Activated gamma-delta T cell treated with Interleukin-2 at 50 U/mL for 16 hours (primary cell): ENCODE data around the gene ANXA4.
"Not testable (repeated sequence)": the region's sequence is repeated elsewhere in the genome, so short reads cannot be mapped to it uniquely, and the experiment has no call there.

Experiments
- DNase-seq: peaks from one replicate; pipeline ENCODE4 v3.0.0-alpha.2; 2020

Gene ANXA4

DNA sequence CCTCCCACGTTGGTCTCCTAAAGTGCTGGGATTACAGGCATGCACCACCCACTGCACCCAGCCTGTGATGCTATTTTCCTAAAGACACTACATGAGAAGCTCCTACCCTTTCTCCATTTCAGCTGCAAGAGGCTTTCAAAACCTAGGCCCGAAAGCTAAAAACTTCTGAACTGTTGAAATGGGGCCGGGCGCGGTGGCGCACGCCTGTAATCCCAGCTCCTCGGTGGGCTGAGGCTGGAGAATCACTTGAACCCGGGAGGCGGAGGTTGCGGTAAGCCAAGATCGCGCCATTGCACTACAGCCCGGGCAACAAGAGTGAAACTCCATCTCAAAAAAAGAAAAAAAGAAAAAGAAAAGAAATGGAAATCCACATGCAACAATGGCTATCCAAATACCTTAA lies 18.1 kb upstream of the ANXA4 start:
- DNase-seq, result no peak

DNA sequence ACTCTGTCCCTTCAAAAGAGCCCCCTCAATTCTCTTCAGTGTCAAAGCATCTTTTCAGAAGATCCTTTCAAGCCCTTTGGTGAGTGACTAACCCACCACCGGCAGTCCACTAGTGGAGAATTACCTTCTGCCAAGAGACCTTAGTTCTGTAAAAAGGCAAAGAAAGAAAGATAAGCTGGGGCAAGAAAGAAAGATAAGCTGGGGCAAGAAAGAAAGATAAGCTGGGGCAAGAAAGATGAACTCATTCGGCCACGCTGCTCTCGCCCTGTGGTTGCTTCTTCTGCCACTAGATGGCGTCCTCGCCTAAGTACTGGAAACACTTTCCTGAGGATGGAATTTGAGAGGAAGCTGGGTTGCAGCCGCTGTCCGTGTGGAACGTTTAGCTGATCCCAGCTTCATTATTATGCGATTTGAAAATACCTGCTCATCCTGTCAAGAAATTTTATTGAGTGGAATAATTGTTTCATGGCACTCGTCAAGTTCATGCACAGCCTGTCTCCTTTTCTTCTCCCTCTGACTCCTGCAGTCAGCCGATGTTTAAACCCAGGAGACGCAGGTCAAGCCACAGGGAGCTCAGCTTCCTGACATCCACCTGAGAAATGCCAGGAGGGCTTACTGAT lies 17.3 kb upstream of the ANXA4 start:
- peak; percentile 87 for DNase-seq

DNA sequence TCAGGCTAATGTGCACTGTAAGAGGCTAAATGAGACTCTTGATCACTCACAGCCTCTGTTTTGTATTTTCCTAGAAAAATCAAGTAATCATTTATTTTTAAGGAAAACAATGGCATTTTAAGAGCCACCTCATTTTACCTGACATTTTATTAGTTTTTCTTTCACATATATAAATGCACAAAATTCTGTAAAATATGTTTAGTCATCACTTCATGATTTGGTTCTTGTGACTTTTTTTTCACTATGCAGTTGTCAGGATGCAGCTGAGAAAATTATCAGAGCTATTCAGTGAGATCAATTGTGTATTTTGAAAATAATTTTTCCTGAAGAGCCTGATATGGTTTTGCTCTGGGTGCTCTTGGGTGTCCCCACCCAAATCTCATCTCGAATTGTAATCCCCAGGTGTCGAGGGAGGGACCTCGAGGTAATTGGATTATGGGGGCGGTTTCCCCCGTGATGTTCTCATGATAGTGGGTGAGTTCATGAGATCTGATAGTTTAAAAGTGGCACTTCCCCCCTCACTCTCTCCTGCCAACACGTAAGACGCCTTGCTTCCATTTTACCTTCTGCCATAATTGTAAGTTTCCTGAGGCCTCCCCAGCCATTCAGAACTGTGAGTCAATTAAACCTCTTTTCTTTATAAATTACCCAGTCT lies 16.1 kb upstream of the ANXA4 start:
- DNase-seq, result no peak

DNA sequence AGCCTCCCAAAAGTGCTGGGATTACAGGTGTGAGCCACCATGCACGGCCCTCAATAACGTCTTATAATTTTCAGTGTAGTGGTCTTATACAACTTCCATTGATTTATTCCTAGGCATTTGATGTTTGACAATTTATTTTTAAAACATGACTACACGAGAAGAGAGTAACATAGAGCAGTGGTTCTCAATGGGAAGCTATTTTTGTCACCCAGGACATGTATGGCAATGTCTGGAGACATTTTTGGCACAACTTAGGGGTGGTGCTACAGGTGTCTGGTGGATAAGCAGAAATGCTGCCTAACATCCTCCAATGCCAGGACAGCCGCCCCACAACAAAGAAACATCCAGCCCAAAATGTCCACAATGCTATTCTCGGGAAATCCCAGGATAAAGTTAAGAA lies 12.7 kb upstream of the ANXA4 start:
- DNase-seq, result no peak

DNA sequence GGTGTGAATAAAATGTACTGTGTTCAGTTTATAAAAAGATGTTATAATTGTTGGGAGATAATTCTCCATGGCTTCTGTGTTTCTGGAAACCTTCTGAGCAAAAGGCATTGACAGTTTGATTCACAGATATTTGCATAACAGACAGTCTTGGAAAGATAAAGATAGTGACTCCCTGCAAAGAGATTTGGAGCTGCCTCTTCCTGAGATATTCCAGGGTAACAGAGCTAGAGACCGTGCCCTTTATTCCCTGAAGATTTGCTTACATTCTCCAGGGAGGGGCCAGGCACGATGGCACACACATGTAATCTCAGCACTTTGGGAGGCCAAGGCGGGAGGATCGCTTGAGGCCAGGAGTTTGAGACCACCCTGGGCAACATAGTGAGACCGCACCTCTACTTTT lies 12.2 kb upstream of the ANXA4 start:
- no peak for DNase-seq

DNA sequence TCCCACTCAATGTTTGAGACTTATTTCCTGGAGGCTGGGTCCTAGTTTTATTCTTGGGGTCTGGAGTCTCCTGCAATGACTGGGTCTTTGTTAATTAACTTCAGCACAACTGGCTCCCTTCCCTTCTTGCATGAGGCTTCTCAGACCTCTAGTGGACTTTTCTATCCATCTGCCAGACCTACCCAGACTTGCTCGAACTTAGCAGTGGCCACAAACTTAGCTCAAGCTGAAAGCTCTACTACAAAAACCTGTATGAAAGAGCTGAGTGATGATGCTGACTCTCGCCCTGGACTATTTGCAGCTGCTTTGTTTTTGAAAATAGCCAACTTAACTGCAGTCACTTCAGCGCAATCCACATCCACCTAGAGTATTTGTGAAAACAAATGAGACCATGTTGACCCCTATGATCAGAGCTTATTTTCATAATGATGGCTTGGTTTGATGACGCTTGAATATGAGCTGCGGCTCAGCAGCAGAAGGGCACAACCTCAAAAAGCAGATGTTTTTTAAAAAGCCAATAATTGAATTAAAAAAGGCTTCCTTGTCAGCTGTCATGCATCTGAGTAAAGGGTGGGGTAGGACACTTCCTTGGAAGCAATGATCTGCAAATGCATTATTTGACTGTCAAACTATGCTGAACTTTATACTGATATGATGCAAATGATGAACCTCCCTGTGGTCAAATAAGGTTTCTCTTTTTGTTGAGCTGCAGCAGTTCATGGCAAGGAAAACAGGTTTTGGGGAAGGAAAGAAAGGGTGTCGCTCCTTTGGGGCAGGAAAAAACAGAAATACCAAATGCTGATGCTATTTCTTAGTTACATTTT lies 10.6 kb upstream of the ANXA4 start:
- no peak for DNase-seq

DNA sequence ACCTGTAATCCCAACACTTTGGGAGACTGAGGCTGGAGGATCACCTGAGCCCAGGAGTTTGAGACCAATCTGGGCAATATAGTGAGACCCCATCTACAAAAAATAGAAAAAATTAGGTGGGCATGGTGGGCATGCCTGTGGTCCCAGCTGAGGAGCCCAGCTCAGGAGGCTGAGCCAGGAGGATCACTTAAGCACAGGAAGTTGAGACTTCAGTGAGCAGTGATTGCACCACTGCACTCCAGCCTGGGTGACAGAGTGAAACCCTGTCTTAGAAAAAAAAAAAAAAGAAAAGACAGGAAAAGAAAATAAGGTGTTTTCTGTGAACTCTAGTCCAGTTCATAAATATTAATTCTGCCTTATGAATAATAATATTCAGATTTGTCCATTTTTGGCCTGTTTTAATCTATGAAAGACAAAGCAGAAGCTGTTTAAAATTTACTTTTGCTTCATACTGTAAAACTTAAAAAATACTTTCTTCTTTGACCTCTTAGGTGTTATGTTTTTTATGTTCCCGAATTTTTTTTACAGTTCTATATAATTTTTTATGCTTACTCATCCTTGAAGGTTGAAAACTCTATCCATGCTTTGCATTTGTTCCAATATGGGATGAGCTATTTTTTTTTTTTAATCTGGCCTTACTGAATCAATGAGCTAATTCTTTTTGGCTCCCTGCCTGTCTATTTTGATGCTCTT lies 8.4 kb upstream of the ANXA4 start:
- no peak for DNase-seq

DNA sequence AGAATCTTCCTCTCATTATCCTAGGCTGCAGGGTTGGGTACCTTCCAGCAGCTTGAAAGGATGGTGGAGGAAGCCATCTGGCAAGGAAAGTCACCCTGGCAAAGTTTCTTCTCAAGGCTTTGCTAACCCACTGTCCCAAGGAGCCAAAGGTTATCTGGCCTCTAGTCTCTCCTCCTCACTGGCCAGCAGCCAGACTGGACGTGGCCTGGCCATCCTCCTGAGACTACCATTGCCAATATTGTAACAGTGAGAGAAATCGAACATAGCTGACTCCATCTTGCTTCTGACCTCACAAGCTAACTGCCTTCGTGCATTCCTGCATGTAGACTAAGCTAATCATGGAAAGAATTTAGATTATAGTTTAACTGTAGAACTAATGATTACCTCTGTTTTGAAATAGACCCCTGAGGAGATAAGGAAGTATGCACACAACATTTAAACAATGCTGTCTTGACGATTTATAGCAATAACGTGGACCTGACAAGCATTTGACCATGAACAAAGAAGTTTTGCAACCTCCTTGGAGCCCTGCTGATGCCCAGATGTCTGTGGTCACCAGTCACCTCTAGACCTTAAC lies 7.8 kb upstream of the ANXA4 start:
- DNase-seq, result no peak

DNA sequence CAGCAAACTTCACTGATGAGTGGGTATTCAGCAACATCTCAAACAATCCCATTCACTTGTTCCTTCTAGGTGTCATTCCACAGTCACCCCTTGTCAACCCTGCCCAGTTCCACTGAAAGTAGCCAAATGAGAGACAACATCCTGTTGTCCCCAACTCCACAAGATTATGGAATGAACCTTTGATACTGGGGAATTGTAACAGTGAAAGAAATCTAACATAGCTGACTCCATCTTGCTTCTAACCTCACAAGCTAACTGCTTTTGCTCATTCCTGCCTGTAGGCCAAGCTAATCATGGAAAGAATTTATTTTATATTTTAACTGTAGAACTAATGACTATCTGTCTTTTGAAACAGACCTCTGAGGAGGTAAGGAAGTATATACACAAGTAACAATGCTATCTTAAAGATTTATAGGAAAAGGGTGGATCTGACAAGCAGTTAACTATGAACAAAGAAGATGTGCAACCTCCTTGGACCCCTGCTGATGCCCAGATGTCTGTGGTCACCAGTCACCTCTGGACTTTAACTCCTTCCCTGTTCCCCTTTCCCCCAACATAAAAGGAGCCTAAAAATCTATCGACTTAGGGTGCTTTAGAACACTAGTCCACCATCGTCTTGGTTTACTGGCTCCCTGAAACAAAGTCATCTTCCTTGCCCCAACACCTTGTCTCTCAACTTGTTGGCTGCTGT lies 6.9 kb upstream of the ANXA4 start:
- no peak for DNase-seq

DNA sequence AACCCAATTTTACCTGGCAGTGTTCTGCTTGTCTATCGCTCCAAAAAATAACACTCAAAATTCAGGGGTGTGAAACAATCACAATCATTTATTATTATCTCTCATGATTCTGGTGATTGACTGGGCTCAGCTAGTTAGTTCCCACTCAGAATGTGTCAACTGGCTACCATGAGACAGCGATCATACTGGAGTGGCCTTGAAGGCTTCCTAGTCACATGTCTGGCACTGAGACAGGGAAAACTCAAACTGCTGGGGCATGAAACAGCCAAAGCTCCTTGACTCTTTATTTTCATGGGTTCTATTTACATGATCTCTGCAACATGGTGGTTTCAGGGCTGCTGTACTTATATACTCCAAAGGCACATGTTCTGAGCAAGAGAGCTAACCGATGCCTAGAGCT lies 6.2 kb upstream of the ANXA4 start:
- no peak for DNase-seq

DNA sequence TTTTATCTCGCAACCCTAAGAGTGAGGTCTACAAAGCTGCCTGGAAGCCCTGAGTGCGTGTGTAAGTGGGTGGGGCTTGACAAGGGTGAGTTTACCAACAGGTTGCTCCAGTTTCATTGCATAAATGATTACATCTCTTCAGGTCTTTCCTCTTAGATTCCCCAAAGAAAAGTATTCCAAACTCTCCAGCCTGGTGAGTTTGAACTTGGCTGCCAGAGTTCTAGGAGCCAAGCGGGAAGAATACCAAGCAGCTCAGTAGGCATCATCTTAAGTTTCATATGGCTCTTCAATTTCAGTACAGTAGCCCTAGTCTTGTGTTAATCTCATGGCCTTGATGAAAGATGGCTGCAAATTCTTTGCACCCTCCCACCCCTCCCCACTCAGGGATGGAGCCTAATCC lies 3.8 kb upstream of the ANXA4 start:
- not testable (repeated sequence) for DNase-seq

DNA sequence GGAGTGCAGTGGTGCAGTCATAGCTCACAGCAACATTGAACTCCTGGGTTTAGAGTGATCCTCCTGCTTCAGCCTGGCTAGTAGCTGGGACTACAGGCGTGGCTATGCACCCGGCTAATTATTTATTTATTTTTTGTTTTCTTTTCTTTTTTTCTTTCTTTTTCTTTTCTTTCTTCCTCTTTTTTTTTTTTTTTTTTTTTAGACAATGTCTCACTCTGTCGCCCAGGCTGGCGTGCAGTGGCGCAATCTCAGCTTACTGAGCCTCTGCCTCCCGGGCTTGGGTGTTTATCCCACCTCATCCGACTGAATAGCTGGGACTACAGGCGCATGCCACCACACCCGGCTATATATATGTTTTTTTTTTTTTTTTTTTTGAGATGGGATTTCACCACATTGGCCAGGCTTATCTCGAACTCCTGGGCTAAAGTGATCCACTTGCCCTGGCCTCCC lies 1.4 kb upstream of the ANXA4 start:
- no peak for DNase-seq

DNA sequence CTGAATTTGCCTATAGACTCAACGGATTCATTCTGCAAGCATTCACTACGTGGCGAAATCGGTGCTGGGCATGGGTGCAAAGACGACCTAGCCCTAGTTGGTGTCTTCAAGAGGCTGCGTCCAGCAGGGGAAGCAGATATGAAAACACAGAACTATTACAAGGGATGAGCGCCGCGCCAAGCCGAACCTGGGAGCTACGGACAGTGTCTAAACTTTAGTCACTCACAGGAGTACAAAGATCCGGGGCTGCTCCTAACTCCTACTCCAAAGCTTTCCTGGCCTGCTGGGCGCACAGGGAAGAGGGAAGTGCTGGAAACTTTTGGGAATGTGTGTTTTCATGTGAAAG lies 732 bp upstream of the ANXA4 start:
- peak; percentile 10 for DNase-seq

DNA sequence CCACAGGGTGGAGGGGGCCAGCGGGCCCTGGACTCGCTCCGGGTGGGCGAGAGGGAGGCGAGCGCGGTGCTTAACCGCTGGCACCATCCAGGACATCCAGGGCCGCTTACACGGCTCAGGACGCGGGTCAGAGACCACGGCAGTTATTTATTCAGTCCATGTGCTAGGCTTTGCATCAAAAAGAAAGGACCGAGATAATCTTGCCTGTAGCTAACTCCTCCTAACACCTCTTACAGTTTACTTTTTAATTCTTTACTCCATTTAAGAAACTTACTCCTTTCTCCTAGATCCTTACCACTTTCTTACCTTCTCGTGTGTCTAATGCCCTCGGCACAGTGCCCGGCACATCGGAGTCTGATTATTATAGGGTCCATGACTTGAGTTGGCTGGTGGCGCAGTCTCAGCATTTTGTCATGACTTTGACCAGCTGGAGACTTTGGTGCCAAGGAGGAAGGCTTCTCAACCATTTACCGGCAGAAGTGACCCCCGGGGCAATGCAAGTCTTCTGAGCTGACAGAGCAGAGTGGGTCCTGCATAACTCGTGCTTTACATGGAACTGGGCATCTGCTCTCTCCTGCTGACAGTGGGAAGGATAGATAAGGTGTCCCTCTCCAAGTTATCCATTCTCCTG lies 503 bp downstream of the ANXA4 start:
- no peak for DNase-seq

DNA sequence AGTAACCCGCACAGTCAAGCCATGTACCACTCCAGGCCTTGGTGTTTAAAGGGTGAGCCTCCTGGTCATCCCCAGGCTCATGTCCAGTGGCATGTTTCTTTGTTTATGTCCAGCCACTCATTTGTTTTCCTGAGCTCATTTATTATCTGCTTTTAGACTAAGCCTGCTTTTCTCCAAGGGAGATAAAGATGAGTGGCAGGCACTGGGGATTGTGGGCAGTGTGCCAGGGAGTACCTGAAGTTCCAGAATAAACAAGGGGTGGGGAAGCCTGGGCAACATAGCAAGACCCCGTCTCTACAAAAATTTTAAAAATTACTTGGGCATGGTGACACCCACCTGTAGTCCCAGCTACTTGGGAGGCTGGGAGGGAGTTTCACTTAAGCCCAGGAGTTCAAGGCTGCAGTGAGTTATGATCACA lies 1.9 kb downstream of the ANXA4 start:
- no peak for DNase-seq

DNA sequence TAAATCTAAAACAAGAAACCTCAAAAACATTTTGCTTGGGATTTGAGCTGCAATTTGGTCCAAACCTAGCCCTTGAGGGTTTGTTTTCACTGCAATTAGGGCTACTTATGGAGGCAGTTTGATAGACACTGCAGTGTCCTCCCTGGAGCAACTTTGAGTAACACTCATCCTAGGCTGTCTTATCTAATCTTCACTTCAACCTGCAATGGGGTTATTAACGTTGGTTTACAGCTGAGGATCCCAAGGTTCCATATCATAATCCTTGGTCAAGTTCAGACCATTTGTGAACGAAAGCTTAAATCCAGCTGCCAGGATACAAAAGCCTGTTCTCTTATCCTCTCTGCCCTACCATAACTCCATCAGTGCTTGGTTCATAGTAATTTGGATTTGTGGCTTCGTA lies 2.5 kb downstream of the ANXA4 start:
- DNase-seq, result no peak

DNA sequence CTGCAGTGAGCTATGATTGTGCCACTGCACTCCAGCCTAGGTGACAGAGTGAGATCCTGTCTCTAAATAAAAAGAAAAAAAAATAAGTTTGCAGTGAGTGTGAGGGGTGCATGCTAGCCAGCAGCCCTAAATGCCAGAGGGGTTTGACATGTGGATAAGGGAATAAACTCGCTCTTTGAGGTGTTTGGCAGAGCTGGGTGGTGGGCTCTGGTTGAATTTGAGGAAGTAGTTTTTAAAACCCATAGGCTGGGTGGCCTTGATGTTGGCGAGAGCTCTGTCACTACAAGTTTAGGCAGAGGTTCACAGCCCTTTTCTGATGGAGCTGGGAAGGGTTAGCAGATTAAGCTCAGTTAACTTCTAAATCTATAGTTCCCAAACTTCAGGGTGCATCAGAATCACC lies 3.1 kb downstream of the ANXA4 start:
- DNase-seq, result no peak

DNA sequence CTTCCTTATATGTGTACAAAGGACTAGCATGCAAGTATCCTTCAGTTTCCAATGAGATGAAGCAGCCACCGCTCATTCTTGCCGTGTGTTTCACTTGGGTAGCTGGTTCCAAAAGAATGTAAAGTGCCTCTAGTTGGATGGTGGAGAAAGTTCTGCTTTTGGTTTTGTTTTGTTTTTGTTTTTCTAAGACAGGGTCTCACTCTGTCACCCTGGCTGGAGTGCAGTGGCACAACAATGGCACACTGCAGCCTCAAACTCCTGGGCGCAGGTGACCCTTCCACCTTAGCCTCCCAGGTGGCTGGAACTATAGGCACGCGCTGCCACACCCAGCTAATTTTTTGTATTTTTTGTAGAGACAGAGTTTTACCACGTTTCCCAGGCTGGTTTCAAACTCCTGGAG lies 8.3 kb downstream of the ANXA4 start:
- DNase-seq, result no peak

DNA sequence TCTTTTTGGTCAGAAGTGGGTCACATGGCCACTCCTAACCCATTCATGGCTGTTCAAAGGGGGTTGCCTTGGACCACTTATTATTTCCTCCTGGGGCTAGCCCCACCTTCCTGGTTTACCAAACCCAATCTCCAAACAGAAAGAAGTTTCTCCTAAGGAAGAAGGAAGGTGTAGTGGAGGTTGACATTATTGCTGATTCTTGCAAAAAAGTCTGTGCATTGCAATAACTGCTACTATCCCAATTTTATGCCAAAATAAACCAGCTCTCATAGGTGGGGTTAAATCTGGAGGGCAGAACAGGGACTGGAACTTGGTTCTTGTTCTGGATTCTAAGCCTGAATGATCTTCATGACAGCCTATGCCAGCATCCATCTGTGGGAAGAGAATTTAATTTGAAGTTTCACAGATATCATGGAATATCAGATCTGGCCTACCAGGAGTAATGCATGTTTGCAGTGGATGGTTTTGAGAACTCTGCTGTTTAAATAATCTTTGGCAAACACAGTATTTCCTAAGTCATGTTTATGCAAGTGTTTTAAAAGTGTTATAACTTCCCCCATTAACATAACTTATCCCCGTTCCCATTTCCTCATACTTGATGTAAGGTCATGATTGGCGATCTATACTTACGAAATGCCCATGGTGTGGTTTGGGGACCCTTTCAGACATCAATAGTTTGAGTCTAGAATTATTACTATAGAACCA lies 11.9 kb downstream of the ANXA4 start:
- no peak for DNase-seq

DNA sequence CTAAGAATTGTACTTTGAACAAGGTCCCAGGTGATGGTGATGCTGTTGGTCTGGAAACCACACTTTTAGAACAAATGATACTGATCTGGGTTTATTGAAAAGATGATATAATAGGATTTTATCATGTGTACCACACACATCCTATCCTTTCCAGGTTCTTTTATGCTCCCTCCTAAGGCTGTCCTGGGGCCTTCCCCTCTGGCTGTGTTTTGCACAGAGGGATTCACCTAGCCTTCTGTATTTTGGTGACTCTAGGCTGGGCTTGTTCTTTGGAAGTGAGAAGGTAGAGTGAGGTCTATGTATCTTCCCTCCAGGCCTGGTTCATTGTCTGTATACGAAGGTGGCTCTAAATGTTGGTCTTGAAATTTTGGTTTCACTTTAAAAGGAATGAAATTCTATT lies 12.7 kb downstream of the ANXA4 start:
- DNase-seq, result no peak

DNA sequence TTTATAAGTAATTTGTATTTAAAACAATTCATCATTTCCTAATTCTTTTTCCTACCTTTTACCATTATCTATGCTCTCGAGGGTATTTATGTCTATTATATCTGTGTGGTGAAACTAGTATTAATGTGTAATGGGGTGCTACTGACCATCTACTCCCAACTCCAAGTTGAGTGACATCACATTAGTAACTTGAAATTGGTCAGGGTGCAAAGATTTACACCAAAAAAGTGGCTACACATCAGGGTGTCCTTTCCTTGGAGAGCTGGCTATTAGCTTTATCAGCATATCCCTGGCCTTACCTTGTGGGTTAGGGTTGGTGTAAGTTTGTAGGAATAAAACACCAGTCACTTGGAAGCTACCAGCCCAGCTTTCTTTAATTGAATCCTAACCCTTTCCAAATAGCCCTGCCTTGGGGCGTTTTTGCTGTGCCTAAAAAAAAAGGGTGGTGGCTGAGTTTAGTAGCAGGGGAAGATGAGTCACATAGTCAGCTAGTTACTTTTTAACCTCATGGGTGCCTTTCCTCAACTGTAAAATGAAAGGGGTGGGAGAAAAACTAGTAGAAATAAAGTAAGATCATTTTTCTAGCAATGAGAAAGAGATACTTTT lies 14.0 kb downstream of the ANXA4 start:
- DNase-seq, result no peak
